CD4-positive, alpha-beta T cell treated with Interleukin-17A for 4 hours (primary cell): Measurements from ENCODE around the gene SLX9.

Experiments used
- DNase-seq: peaks from one replicate; pipeline ENCODE4 v3.0.0-alpha.2; 2020; ENCODE audit warnings: mixed read lengths

Gene SLX9

DNA sequence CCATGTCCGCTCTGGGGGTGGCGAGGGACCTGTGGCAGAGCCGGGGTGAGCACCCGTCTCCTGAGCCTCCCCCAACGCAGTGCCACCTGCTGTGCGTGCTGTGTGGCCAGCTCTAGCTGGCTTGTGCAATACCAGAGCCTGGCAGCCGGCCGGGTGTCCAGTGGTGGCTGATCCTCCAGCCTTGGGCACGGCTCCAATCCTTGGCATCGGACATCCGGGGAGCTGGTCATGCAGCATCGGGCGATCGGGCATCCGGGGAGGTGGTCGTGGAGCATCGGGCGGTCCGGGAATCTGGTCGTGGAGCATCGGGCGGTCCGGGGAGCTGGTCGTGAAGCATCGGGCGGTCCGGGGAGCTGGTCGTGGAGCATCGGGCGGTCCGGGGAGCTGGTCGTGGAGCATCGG is 8.1 kb downstream of the SLX9 start:
- DNase-seq = no peak

GRCh38 chr21:44948426-44949120 is 8.7 kb downstream of the SLX9 start:
- DNase-seq = no peak

DNA sequence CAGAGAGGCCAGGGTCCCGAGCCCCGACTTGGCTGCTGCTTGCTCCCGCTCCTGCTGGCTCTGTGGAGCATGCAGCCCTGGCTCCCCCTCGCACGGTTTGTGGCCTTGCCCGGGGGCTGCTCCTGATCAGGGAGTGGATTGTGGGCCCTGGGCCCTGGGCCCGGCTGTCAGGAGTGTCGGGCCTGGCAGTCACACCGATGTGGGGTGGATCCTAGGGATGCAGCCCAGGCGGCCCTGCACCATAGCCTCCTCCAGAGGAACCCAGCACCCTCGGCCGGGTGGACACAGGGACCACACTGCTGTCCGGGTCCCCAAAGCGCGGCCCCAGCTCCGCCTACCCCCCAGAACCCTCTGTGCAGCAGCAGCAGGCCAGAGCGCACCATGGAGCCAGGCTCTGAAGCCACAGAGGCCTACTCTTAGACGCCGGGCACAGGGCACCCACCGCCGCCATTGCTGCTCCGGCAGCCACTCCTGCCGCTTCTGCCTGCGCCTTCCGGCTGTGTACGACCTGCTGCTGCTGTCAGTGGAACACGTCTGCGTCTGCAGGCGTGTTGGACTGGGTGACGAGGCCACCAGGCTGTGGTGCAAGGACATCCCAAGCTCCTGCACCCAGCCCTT is 9.4 kb downstream of the SLX9 start:
- no peak for DNase-seq

DNA sequence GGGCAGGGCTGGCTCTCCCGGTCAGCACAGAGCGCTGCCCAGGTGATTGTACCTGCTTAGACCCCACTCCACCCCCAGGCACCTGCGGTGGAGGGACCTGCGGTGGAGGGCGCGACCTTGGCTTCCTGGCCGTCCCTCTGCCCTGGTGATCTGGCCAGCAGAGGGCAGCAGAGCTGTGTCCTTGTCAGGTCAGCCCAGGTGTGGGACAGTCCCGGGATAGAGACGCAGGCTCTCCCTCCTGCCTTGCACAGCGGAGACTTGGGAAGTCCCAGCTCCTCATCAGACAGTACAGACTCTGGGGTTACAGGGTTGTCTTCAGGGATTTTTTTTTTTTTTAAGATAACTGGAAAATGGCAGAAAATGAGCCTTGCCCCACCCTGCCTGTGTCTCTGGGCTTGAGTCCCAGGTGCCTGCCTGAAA is 10.0 kb downstream of the SLX9 start:
- peak; percentile 92 for DNase-seq

DNA sequence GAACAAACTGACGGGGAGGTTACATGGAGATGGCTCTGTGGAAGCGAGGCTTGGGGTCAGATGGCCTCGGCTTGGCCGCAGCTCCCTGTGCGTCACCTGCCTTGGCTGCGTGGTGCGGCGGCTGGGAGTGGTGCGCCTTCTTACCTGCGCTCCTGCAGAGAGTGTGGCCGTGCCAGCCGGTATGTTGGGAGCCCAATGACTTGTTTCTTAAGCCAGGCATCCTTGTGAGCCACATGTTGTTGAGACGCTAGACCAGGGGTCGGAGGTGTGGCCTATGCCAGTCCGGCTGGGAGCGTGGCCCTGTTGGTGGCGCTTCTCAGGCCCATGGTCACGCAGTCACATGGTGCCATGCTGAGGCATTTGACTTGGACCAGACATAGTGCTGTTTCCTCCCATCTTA is 10.5 kb downstream of the SLX9 start:
- no peak for DNase-seq

GRCh38 chr21:44951186-44951915 is 11.5 kb downstream of the SLX9 start:
- no peak for DNase-seq

DNA sequence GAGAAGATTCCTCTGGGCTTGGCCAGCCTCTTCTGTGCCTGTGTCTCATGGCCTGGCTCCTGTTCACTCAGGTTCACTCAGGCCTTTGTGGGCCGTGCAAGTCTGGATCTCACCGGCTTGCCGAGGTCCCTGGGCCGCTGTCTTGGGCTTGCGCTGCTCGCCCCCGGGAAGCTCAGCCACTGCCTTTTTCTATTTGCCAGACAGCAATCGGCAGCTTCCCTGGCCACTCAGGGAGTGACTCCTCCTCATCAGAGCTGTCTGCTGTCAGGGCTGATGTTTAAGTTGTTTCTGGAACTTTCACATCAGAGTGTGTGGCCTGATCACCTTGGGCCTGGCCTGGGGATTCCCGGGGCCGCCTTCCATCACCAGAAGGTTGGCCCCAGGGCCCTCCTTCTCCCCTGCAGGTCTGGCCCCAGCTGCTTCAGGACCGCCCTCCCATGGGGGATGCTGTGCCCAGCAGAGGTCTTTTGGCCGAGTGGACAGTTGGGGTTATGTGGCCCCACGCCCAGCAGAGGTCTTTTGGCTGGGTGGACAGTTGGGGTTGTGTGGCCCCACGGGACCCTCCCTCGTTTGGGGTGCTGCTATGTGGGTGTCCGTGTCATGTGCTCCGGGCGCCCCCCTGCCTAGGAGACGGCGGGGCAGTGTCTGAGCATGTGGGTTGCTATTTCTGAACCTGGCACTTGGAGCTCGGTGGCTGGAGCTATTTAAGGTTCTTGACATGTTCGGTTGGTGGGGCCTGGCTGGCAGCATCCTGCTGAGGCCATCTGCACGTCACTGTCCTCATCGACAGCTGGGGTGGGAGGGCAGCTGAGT is 12.5 kb downstream of the SLX9 start:
- DNase-seq = no peak

- DNase-seq = no peak
Measured at GRCh38 chr21:44952929-44953627, 13.2 kb downstream of the SLX9 start.

DNA sequence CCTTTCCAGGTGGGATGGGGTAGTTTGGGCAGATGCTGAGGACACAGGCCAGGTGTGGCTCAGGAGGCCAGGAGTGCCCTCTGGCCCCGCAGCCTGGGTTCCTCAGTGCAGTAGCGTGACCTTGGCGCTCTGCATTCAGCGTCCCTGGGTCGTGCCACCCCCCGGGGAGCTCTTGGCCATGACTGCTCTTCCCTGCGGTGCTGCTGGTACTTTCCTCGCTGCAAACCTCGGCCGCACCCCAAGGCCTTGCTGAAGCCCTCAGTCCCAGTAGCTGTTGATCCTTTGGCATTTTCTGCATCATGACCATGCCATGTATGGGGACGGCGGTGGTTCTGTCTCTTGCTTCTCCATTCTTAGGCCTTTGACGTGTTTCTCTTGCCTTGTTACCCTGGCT is 13.8 kb downstream of the SLX9 start:
- no peak for DNase-seq

- no peak for DNase-seq
Measured at GRCh38 chr21:44954281-44954771, 14.5 kb downstream of the SLX9 start.

DNA sequence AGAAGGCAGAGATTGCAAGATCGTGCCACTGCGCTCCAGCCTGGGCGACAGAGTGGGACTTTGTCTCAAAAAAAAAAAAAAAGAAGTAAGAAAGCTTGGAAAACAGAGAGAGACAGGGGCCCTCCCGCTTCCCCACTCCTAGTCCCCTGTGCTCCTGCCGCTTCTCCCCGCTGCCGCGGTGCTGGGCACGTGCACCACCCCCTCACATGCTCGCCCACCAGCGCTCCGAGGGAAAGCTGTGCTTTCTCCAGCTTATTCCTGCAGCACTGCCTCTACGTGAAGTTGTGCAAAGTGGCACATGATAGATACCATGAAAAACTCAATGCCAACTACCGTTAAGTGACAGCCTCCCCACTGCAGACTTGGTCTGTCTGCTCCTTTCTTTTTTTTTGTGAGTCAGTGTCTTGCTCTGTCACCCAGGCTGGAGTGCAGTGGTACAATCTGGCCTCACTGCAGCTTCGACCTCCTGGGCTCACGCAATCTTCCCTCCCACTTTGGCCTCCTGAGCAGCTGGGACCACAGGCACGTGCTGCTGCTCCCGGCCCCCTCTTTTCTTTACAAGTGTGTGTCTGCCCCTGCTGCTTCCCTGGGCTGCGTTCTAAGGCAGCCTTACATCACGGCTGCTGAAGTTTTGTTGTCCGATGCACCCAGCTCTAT is 15.4 kb downstream of the SLX9 start:
- DNase-seq = no peak

- DNase-seq = no peak
Measured at GRCh38 chr21:44955798-44956175, 16.0 kb downstream of the SLX9 start.

DNA sequence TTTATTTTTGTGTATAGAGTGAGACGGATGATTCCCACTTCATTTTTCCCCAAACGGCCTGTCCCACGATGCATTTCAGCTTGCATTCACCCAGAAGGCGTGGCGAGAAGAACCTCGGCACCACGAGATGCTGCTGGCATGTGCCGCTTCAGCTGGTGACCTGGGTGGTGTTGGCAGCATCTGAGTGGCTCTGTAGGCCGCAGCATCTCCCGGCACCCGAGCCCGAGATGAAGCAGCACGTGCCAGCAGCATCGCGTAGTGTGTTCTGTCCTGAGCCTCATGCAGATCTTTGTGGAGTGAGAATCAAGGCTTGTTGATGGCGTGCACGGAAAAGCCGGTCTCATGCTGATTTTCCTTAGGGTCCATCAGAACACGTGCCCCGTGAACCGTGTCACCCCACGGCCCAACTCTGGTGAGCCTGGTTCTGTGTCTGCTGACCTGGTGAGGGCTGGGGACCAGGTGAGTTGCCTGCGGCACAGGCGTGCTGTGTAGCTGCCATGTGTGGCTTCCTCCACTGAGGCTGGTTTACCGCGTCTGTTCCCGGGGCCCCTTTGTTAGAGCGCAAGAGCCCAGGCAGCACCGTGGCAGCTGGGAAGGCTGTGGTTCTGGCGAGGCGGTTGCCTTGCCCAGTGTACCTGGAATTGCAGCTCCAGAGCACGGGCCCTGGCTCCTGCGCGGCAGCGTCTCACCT is 16.7 kb downstream of the SLX9 start:
- no peak for DNase-seq

- no peak for DNase-seq
Measured at GRCh38 chr21:44957047-44957831, 17.4 kb downstream of the SLX9 start.

- DNase-seq = no peak
Measured at GRCh38 chr21:44957901-44958451, 18.1 kb downstream of the SLX9 start.

DNA sequence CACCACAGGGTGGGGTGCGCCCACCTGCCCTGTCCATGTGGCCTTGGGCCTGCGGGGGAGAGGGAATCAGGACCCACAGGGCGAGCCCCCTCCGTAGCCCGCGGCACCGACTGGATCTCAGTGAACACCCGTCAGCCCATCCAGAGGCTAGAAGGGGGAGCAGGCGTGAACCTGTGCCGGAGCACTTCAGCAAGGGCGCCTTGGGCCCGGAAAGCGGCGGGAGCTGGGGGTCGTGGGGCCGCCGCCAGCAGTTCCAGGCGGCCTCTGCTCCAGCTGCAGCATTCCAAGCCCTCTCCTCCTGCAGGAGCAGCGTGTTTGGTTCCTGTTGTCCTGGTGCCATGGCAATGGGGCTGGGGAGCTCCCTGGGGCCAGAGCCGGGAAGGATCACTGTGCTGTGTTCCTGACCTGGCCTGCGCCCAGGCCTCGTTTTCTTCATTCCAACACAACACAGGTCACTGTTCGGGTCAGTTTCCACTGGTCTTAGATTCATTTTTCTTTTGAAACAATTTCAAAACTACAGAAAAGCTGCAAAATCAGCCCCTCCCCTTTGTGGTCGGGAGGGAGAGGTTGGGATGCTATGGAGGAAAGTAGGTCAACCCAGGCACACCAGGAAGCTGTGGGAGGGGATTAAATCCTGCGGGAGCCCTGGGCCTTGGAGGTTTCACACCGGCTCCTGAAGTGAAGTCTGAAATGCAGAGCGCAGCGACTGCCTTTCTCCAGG is 18.8 kb downstream of the SLX9 start:
- DNase-seq = no peak

- no peak for DNase-seq
Measured at GRCh38 chr21:44959376-44960091, 19.7 kb downstream of the SLX9 start.
